ENCODE measurements around the gene MYLK. TPM values are rescaled to one million over a fixed set of nuclear protein-coding genes. Genes with fewer than 3 reads are reported as not detected.
"Not testable (repeated sequence)": the region's sequence is repeated elsewhere in the genome, so short reads cannot be mapped to it uniquely, and the experiment has no call there.

MYLK gene
- total RNA-seq, 1 donor from 2014 or later, result 9.5 TPM

DNA sequence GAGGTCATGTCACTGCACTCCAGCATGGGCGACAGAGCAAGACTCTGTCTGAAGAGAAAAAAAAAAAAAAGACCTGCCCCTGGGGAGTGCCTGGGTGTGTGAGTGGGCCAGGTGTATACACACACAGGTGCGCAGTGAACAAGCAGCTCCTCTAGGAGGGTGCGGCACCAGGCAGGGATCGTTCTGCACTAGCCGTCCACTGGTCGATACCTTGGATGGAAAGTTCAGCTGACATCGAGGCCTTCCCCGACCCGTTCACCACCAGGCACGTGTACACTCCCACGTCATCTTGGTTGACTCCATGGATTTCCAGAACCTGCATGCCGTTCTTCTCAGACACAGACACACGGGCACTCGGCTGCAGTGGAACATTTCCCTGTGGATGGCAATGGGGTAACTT is 147.0 kb downstream of the MYLK start:
- ATAC-seq, result no peak

DNA sequence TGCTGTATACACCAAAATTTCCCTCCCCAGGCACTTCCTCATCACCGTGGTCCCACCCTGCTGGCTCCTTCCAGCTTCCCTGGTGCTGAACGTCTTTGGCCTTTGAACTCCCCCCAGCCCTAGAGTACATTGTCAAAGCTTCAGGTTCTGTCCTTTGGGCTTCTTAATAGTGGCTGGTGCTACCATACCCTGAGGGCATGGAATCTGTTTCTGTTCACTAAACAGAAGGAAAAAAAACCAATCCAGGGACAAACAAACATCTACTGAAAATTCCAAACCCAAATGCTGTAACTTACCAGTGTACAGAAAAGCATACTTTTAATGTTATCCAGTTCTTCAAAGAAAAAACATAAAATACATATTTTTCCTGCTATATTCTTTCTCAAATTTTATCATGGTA is 148.7 kb downstream of the MYLK start:
- DNase-seq (no peak), ATAC-seq (no peak)
- intact Hi-C loops (cut with micrococcal nuclease), result no loop called here

More for the DNA sequence above, 147.0 kb downstream of the MYLK start:
- intact Hi-C loops (cut with micrococcal nuclease), result no loop called here
- DNase-seq, result no peak

DNA sequence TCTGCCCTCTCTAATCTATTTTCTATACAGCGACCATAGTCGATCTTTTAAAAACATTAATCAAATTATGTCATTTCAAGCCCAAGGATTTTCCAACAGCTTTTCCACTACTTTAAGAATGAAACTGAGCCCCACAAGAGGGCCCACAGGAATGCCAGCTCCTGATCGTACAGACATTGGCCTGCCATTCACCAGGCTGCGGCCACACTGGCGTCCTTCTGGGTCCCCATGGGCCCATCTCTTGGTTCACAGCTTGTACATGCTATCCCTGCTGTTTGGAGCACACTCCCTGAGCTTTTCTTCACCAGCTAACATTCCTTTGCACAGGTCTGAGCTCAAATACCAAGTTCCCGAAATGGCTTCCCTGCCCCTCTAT is 149.6 kb downstream of the MYLK start:
- DNase-seq (no peak), ATAC-seq (no peak)
- intact Hi-C loops (cut with micrococcal nuclease), result no loop called here

DNA sequence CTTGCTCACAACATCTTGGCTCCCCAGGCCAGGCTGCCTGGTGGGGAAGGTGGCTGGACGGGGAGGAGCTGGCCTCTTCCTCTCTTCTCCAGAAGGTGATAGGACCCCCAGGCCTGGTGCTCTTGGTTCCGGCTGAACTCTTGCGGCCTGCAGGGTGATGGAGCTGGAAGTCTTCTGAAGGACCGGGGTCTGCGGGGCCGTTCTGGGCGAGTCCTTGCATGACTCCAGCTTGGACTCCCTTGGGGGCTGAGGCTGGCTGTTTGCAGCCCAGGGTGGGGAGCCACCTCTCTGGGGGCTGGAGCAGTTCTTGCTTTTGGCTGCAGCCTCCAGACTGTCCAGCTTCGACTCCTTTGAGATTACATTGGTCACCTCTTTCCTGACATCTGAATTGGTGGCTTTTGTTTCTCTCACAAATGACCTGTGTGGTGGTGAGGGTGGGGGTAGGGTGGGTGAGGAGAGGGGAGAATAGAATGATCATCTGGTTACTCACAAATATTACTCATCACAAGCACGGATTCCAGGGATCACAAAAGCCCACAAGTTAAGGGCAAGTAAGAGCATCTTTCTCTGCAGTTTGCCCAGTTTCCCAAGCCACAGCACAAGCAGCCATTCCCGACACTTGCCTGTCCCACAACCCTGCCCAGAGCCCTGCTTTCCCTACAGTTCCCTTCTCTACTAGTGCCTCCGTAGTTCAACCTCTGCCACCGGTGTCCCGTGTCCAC is 150.2 kb downstream of the MYLK start:
- DNase-seq, result no peak
- intact Hi-C loops (cut with micrococcal nuclease), result no loop called here
- ATAC-seq, result no peak

DNA sequence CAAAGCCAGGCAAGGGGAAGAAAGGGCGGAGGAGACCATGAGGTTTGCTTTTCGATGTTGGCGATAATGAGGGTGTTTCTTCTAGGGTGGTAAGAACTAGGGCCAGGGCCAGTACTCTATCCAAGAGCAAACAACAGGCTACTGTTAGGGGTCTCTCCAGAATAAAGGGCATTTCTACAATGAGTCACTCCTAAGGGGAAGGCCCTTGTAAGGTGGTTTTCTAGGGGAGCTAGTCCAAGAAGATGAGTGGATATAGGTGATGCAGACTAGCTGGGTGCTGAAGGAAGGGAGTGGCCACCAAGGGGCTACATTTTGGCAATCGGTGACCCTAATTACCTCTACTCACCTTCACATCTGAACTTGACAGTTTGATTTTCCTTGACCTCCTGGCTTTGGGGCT is 150.8 kb downstream of the MYLK start:
- DNase-seq, result no peak
- no peak for ATAC-seq
- intact Hi-C loops (cut with micrococcal nuclease), result no loop called here

DNA sequence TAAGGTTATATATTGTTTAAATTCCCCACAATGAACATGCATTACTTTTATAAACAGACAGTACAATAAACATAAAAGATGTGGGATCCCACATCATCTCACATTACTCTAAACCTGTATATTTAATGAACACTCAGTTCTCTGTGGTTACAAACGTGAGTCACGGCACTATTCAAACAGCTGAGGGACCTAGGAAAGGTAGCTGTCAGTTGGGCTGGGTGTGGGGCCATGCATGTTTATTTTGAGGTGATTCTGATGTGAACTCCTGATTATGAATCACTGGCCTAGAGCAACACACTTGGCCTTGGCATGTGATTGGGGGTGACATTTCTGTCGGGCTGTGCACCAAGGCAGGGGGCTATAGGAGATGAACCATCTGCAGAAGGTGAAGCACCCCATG is 151.7 kb downstream of the MYLK start:
- ATAC-seq (no peak), DNase-seq (no peak)
- intact Hi-C loops (cut with micrococcal nuclease), result no loop called here

DNA sequence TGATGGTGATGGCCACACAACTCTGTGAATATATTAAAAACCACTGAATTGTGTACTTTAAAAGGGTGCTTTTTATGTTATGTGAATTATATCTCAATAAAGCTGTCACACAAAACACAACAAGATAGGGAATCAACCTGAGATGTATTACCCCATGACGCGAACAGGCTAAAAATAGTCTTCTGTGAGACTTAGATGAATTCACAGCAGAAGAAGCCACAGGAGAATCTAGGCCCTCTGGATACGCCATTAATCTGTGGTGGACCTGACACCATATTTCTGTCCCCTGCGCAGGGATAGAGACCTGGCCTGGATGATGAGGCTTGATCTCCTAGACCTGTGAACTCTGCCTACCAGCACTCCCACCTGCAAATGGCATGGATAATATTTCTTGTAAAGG is 153.3 kb downstream of the MYLK start:
- intact Hi-C loops (cut with micrococcal nuclease), result no loop called here
- no peak for DNase-seq
- ATAC-seq, result no peak

DNA sequence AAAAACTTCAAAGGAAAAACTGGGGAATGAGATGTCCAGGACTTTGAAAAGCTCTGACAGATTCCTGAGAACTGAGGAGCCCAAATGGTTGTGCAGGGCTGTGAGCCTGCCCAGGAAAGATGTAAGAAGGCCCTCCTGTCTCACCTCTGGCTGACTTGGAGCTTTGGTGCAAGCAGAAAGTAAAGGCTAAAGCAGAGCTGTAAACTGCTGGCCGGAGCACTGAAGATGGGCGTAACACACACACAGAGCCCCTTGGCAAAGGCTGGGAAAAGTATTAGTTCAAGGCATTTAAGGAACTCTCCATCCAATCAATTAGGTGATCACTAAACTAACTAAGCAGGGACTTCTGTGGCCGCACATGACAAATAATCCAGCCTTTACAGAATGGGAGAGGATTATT is 155.1 kb downstream of the MYLK start:
- DNase-seq (no peak), ATAC-seq (no peak)
- intact Hi-C loops (cut with micrococcal nuclease), result no loop called here

DNA sequence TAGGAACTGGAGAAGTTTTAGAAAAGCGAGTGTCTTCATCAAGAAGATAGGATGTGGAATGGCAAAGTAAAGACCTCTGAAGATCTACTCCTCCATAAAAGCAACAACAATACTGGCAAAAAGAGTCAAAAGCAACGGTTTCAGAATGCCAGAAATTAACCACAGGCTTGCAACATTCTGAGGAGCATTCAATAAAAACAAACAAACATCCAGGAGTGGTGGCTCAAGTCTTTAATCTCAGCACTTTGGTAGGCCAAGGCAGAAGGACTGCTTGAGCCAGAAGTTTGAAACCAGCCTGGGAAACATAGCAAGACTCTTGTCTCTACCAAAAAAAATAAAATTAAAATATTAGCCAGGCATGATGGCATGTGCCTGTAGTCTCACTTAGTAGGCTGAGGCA is 156.1 kb downstream of the MYLK start:
- no peak for DNase-seq
- intact Hi-C loops (cut with micrococcal nuclease), result no loop called here
- no peak for ATAC-seq

DNA sequence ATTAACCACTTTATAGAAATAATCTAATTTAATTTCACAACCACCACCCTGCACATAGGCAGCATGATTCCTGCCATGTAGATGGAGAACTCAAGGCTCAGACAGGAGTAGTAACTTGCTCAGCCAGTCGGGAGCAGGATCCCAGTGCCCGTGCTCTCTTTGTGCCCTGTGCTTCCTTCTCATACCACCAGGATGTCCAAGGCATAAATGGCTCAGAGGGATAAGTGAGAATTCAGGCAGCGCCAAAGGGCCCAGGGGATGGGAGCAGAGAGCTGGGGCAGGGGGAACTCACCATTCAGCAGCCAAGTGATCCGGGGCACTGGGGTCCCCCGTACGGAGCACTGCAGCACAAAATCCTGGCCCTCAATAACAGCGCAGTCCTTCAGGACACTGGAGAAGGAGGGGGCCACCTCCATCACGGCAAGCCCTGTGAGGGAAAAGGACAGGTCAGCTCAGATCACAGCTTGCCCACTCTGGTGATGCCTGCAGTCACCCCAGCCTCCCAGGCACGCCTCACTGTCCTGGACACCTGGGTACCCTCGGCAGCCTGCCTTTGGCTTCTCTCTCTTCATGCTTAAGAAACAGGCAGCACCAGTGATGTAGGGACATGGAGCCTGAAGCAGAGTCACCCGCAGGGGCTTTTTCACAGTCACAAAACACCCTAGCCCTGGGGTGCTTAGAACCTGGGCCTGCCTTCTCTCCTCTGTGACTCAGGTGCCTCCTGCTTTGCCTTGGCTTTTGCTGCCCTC is 158.3 kb downstream of the MYLK start:
- intact Hi-C loops (cut with micrococcal nuclease), result no loop called here
- DNase-seq (no peak), ATAC-seq (no peak)

DNA sequence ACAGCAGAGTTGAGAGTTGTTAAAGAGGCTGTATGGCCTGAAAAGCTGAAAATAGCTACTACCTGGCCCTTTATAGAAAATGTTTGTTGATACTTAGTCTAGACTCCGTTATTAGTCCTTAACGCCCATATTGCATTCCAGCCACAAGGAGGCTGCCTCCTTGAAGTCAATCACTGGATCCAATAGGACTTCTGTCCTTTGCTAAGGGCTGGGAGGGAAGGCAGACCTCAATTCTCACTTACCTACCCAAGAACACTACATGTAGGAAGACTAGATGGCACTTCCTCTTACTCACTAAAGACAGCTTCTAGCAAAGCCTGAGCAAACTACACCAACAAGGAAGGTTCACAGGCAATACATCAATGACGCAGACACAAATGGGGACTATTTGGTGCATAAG is 159.8 kb downstream of the MYLK start:
- ATAC-seq (no peak), DNase-seq (no peak)
- intact Hi-C loops (cut with micrococcal nuclease), result no loop called here

DNA sequence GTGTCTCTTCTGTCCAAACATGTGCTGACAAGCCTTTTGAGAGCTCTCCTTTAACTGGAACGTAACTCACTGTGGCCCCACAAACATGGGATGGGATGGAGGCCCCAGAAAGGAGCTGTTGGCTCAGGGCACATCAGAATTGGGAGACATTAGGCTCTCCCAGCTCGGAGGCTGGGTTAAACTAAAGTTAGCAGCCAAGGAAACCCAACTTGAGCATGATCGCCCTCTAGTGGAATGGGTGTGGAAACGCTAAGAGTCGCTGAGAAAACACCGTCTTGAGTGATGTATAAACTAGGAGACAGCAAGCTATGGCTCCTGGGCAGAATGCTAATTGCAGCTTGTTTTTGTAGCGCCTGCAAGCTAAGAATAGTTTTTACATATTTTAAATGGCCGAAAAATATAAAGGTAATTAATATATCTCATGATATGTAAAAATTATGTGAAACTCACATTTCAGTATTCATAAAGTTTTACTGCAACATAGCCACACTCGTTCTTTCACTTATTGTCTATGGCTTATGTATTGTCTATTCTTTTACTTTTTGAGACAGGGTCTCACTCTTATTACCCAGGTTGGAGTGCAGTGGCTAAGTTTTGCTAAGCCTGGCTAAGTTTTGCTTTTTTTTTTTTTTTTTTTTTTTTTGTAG is 160.5 kb downstream of the MYLK start:
- intact Hi-C loops (cut with micrococcal nuclease), result loop anchor here (2.0 kb wide), 1 partner anchor 71 kb away; no protein-coding TSS in a partner anchor
- DNase-seq, result no peak
- peak; percentile 44 for ATAC-seq

DNA sequence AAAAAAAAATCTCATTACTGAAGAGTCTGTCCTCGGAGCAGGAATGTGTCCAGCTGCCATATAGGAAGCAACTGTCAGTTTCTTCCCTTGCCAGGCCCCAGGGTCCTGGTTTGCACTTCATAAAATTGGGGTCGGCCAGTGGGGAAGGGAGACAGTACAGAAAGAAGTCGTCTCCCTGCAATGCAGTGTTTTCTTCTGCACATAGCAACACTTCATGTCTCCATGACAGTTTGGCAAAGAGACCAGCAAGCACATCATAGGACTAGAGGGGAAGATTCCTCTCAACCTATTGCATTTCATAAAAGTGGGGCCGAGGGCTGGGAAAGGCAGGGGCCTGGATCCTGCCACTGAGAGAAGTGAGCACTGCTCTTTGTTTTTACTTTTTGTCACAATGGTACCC is 161.1 kb downstream of the MYLK start:
- ATAC-seq (no peak), DNase-seq (no peak)
- intact Hi-C loops (cut with micrococcal nuclease), result loop anchor here (2.0 kb wide), 1 partner anchor 70 kb away; no protein-coding TSS in a partner anchor

DNA sequence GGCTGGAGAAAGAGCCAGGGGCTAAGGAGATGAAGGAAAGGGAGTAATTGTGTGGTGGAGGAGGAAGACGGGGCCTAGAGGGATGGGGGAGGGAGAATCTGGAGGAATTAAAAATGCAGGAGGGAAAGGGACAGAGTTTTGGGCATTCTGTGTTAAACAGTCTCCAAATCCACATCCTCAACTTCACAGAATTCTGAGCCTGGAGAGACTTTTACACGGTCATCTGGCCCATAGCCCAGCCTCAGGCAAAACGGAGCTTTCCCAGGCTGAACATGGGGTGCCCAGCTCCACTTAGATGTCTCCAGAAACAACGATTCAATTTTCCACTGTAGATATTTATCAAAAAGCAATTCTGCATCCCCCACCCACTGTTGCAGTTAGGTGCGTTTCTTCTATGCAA is 161.7 kb downstream of the MYLK start:
- no peak for DNase-seq
- intact Hi-C loops (cut with micrococcal nuclease), result loop anchor here (2.0 kb wide), 1 partner anchor 70 kb away; no protein-coding TSS in a partner anchor
- ATAC-seq, result no peak

DNA sequence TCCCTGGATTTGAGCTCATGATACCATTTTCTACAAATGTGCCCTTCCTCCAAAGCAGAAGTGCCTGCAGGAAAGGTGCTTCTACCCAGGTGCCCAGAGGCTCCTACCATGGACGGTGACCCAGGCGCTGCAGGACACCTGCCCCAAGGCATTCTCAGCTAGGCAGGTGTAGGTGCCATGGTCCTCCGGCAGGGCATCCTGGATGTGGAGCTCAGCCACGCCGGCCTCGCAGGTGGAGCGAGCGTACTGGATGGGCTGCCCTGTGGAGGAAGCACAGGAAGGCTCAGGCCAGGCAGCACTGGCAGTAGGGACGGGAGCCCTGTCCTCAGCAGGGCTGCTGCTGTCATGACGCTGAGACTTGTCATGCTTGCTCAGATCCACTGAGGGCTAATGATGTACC is 162.1 kb downstream of the MYLK start:
- DNase-seq (no peak), ATAC-seq (no peak)
- intact Hi-C loops (cut with micrococcal nuclease), result loop anchor here (2.0 kb wide), 1 partner anchor 69 kb away; no protein-coding TSS in a partner anchor

DNA sequence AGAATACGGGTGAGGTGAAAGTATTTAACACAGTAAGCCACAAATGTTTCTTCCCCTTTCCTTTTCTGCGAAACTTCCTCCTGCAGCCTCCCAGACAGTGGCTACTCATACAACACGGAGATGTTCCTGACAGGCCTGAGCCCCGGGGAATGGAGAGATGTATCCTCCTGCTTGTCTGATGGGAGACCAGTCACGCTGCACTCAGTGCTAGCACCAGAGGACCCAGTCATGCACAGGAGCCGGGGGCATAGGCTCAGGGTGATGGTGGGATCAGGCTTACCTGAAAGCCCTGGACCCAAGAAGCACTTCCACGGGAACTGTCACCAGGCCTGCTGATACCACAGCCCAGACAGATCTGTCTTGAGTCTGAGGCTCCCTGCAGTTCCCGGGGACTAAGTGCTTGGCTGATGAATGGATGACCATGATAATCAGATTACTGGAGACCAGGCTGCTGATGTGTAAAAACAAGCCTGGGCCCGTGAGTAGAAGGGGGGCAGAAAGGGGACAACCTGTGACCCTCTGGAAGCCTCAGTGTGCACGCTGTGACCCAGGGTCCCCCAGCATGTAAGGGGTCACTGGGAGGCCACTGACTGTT is 162.9 kb downstream of the MYLK start:
- intact Hi-C loops (cut with micrococcal nuclease); ATAC-seq; DNase-seq: not testable (repeated sequence)

DNA sequence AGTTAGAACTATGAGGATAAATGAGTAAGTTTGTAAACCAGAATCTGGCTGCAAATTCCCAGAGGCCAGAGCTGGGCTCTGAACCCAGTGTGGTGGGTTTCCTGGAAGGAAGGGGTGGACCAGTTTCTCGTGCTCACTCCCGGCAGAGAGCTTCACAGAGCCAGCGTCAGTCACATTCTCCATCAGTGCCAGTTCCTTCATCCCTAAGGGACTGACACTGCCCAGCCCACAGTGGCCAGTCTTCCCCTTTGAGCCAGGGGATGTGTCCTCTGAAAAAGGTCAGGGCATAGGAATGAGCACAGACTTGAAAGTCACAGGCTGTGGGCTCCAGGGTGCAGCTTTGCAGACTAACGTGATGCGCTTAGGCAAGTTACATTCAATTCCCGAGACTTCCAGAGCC is 163.5 kb downstream of the MYLK start:
- ATAC-seq (no peak), DNase-seq (no peak)
- intact Hi-C loops (cut with micrococcal nuclease), result no loop called here

DNA sequence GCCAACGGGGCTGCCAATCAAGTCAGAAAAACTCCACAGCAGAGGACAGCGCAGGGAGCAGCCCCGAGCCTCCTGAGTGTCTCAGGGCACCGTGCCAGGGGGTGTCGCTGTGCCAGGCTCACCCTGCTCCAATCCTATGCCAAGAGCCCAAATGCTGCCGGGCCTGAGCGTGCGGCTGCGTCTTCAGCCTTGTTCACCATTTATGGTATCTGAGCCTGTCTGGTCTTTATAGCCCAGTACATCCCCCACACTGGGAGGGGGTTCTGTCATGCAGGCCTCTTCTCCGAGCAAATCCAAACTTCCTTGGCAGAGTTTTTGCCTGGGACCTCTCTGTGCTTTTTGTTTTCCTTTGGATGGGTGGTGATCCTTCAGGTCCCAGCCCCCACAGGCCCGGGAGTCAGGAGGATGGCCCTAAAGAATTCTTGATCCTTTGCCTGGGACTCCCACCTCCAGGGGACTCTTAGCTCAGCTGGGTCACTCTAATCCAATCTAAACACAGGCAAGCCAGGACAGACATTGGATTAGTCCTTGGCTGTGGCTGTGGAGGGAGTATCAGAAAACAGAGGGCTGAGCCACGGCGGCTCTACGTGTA is 164.2 kb downstream of the MYLK start:
- DNase-seq (peak; percentile 84), ATAC-seq (peak; percentile 86)
- intact Hi-C loops (cut with micrococcal nuclease), result no loop called here

DNA sequence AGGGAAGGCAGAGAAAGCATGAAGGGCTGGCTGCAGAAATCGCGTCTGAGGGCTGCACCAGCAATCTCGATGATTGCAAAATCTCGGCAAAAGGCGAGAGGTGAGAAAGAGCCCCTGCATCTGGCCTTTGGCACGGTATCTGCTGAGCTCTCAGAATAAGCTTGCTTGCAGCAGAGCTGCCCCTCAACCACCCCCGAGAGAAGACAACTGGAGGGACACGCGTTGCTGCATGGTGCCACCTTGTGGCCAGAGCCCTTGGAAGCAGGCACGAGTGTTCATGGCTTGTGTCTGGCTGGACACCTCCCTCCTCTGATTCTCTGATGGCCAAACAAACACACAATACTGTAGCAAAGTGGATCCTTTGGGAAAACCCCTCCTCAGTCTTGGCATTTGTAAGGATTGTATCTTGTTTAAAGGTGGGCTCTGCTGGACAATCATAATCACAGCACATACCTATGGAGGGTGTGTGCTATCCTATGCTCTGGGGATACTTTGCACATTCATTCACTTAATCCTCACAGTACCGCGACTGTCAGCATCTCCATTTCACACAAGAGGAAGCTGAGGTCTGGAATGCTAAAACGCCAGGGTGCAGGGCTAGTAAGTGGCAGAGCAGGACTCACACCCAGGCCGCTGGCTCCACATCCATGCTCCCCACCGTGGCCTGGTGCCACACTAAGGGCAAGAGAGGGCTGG is 164.9 kb downstream of the MYLK start:
- peak; percentile 89 for DNase-seq
- intact Hi-C loops (cut with micrococcal nuclease), result not testable (repeated sequence)

More for the DNA sequence above, 164.9 kb downstream of the MYLK start:
- ATAC-seq, result peak; percentile 84

All from left ventricle myocardium superior (tissue), 1 donor.